Measurements from ENCODE around the gene LRCH3.

LRCH3 gene

DNA sequence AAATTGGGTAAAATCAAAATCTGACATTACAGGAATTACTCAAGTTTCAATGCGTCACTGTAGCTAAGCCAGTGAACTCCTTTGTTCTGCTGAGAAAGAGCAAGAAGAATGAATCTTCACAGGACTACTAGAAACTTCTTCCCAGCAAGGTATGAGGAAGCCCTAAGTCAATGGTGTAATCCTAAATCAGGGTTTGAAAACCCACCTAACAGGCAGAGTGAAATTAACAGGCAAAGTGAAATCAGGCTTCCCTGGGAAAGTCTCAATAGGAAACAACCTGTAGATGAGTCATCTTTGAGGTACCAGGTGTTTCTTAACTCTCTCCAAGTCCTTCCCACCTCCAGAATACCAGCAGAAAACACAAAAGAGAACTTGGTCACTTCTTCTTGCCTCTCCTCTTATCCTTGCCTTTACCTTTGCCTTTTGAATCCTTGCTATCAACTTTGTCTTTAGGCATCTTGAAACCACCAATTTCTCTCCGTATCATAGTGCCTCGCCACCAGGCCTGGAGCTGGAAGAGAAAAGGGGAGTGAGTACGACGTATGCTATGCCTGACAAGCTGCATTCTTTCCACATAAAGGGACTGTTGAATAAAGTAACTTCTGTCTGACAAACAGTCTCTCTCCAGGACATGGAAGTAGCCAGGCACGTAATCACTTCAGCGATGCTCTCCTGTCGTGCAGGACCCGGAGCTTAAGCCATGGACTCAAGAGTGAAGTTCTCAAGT, 98.3 kb downstream of the LRCH3 start:
- POLR2A ChIA-PET: no interaction called here
- TF ChIP-seq, protein P1, sequence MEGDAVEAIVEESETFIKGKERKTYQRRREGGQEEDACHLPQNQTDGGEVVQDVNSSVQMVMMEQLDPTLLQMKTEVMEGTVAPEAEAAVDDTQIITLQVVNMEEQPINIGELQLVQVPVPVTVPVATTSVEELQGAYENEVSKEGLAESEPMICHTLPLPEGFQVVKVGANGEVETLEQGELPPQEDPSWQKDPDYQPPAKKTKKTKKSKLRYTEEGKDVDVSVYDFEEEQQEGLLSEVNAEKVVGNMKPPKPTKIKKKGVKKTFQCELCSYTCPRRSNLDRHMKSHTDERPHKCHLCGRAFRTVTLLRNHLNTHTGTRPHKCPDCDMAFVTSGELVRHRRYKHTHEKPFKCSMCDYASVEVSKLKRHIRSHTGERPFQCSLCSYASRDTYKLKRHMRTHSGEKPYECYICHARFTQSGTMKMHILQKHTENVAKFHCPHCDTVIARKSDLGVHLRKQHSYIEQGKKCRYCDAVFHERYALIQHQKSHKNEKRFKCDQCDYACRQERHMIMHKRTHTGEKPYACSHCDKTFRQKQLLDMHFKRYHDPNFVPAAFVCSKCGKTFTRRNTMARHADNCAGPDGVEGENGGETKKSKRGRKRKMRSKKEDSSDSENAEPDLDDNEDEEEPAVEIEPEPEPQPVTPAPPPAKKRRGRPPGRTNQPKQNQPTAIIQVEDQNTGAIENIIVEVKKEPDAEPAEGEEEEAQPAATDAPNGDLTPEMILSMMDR (IDR thresholded peaks at IDR 0.05; ENCODE audit: insufficient read depth, low read length, missing control alignments): no peak
- CTCF ChIA-PET: interaction anchor here (1.0 to 5.3 kb wide), 3 partner anchors 15 to 52 kb away, joined by 3 to 34 read pairs (median 5); no protein-coding TSS in a partner anchor
- no peak overlapping the region for H3K4me3 ChIP-seq (ENCODE audit: low read depth, low read length)
- DNase-seq (ENCODE audit: low read depth, low spot score): no peak

DNA sequence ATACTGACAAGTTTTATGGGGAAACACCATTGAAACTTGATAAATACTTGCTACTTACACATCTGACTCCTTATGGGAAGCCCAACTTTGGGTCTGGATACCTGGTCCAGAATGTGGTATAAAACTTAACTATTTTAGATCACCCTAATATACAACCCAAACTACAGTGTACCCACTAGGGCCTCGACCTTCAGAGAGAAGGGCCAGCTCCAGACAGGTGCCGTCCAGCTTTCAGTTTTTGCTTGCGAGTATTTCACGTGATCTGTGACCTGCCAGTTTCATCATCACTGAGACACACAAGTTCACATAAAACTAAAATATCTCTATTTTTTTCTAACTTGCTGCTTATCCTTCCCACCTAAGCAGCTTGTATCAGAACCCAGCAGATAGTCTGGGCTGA, 99.6 kb downstream of the LRCH3 start:
- no peak for DNase-seq (ENCODE audit: low read depth, low spot score)
- ChIA-PET POLR2A (no interaction called here), CTCF (interaction anchor here (0.6 to 5.3 kb wide), 4 partner anchors 14 to 52 kb away, joined by 3 to 34 read pairs (median 4); no protein-coding TSS in a partner anchor)
- no peak overlapping the region for H3K4me3 ChIP-seq (ENCODE audit: low read depth, low read length)
- TF ChIP-seq, protein P1 (IDR thresholded peaks at IDR 0.05; ENCODE audit: insufficient read depth, low read length, missing control alignments): no peak

DNA sequence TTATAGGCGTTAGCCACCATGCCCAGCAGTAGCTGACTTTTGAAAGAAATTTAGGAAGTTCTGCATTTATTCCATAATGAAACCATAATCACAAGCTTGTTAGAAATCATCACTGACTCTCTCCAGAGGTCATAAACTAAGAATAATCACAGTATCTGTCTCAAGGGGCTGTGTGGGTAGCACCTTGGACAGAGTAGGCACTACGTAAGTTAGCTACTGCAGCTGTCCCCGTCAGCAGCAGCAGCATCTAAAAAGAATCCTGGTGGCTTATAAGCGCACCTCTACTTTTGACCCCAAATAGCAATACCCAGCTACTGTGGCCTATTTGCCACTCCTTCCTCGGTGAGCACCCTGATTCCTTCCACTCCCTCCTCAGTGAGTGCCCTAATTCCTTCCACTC, 101.1 kb downstream of the LRCH3 start:
- CTCF ChIA-PET: interaction anchor here (5.3 kb wide), 1 partner anchor 12 kb away, joined by 34 read pairs; no protein-coding TSS in a partner anchor
- H3K4me3 ChIP-seq (ENCODE audit: low read depth, low read length): no peak overlapping the region
- TF ChIP-seq, protein P1 (IDR thresholded peaks at IDR 0.05; ENCODE audit: insufficient read depth, low read length, missing control alignments): no peak
- POLR2A ChIA-PET: no interaction called here
- no peak for DNase-seq (ENCODE audit: low read depth, low spot score)

DNA sequence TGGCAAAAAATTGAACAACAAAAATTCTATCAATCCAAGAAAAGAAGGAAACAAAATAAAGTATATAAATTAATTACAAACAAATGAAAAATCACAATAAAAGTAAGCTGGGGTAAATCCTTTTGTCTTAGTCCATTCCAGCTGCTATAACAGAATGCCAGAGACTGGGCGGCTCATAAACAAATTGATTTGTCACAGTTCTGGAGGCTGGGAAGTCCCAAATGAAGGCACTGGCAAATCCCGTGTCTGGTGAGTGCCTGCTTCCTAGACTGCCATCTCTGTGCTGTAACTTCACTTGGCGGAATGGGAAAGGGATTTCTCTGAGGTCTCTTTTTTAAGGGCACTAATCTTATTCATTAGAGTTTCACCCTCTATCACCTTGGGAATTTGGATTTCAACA, 105.4 kb downstream of the LRCH3 start:
- no peak for DNase-seq (ENCODE audit: low read depth, low spot score)
- no peak overlapping the region for H3K4me3 ChIP-seq (ENCODE audit: low read depth, low read length)
- ChIA-PET CTCF (interaction anchor here (1.5 to 1.9 kb wide), 3 partner anchors 9 to 46 kb away, joined by 4 to 13 read pairs (median 10); no protein-coding TSS in a partner anchor), POLR2A (no interaction called here)
- TF ChIP-seq, protein P1 (IDR thresholded peaks at IDR 0.05; ENCODE audit: insufficient read depth, low read length, missing control alignments): no peak

DNA sequence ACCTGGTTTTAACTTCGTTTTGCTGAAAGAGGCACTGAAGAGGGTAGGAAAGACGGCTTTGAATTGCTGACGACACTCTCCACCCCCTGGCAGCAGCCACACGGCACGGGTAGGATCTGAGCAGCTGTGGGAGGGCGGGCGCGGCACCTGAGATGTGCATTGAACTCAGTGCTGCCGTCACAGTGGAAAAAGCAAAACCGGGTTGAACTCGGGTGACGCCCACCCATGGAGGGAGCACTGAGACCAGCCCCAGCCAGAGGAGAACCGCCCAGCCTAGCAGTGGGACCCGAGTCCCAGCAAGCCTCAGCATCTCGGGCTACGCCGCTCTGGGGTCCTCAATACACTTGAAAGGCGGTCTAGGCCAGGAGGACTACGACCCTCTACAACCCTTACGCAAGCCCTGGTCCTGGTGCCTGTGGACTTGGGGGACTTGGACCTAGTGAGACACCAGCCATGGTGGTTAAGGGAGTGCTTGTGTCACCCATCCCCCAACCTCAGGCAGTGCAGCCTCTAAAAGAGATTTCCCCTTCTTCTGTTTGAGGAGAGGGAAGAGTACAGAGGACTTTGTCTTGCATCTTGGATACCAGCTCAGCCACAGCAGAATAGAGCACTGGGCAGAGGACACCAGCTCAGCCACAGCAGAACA, 108.9 kb downstream of the LRCH3 start:
- TF ChIP-seq, protein P1 (IDR thresholded peaks at IDR 0.05; ENCODE audit: insufficient read depth, low read length, missing control alignments): no peak
- POLR2A ChIA-PET: no interaction called here
- DNase-seq (ENCODE audit: low read depth, low spot score): no peak
- CTCF ChIA-PET: interaction anchor here (1.1 kb wide), 1 partner anchor 40 kb away, joined by 3 read pairs; no protein-coding TSS in a partner anchor
- no peak overlapping the region for H3K4me3 ChIP-seq (ENCODE audit: low read depth, low read length)

DNA sequence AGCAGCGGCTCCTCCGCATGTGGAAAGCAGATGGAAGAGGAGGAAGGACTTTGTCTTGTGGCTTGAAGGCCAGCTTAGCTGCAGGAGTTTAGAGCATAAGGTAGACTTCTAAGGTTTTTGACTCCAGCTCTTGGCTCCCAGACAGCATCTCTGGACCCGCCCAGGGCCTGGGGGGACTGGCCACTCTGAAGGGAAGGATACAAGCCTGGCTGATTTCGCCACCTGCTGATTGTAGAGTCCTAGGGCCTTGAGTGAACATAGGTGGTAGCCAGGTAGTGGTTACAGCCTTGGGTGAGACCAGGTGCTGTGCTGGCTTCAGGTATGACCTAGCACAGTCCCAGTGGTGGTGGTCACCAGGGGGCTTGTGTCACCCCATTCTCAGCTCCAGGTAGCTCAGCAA, 110.6 kb downstream of the LRCH3 start:
- H3K4me3 ChIP-seq (ENCODE audit: low read depth, low read length): no peak overlapping the region
- ChIA-PET CTCF (no interaction called here), POLR2A (no interaction called here)
- TF ChIP-seq, protein P1 (IDR thresholded peaks at IDR 0.05; ENCODE audit: insufficient read depth, low read length, missing control alignments): no peak
- DNase-seq (ENCODE audit: low read depth, low spot score): no peak

Data from AG04449 (cell line).